HCT116 (cell line): ENCODE data around the gene ZC3H12D. TPM values are rescaled to one million over a fixed set of nuclear protein-coding genes. Genes with fewer than 3 reads are reported as not detected.

Source experiments
- total RNA-seq: library from RNA; stranded (reverse); gene quantifications from one replicate; pipeline ENCODE4 v1.2.1, GENCODE V29; 2021; ENCODE audit not compliant: unreplicated experiment

The ZC3H12D gene
- total RNA-seq, 1 experiment from 2014 or later = 0.30 TPM

Other genes with a start within 250 kb of the ZC3H12D start
- 56.7 TPM for gene TAB2, start 167.3 kb downstream of the ZC3H12D start, total RNA-seq
- gene SUMO4, start 84.8 kb downstream of the ZC3H12D start, total RNA-seq = 1.6 TPM
- gene PPIL4, start 61.0 kb upstream of the ZC3H12D start, total RNA-seq = 31.0 TPM
- gene GINM1, start 81.4 kb upstream of the ZC3H12D start, total RNA-seq = 25.0 TPM
- 20.6 TPM for gene KATNA1, start 163.7 kb upstream of the ZC3H12D start, total RNA-seq
- 21.6 TPM for gene LATS1, start 233.1 kb upstream of the ZC3H12D start, total RNA-seq